ENCODE measurements around the gene ZNF804A.

The ZNF804A gene

DNA sequence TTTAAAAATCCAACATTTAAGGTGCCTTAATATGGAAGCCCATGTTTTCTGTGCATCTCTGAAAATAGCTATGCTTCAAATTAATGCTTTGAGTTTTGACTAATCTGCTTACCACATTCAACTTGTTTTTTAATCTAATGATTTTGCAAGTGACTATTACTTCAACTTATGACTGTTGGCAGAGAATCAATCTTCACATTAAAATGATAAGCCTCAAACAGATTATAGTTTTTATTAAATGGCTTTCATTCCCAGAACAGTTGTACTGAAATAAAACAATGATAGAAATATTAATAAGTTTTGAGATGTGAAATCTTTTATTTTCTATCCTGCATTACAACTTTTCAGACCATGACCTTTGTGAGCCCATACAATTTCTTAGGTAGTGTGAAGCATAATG, 347.5 kb downstream of the ZNF804A start:
- no peak for DNase-seq (ENCODE audit: low read depth)

DNA sequence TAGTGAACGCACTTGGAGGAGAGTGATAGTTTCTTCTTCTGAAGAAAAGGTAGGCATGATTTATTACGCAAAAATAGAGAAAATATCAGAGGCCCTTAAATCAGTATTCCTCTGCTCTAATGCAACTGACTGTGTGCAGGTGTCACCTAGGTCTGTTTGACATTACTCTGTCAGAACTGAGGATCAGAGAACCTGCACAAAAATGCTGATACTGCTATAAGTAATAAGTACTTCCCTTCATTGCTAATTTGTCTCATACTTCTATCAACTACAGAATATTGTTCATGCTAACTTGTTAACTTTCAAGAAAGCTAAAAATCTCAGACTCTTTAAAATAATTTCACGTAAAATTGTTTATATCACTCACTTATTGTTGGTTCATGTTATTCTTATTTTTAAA, 358.5 kb downstream of the ZNF804A start:
- TF ChIP-seq, protein P1, sequence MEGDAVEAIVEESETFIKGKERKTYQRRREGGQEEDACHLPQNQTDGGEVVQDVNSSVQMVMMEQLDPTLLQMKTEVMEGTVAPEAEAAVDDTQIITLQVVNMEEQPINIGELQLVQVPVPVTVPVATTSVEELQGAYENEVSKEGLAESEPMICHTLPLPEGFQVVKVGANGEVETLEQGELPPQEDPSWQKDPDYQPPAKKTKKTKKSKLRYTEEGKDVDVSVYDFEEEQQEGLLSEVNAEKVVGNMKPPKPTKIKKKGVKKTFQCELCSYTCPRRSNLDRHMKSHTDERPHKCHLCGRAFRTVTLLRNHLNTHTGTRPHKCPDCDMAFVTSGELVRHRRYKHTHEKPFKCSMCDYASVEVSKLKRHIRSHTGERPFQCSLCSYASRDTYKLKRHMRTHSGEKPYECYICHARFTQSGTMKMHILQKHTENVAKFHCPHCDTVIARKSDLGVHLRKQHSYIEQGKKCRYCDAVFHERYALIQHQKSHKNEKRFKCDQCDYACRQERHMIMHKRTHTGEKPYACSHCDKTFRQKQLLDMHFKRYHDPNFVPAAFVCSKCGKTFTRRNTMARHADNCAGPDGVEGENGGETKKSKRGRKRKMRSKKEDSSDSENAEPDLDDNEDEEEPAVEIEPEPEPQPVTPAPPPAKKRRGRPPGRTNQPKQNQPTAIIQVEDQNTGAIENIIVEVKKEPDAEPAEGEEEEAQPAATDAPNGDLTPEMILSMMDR (IDR thresholded peaks at IDR 0.05; ENCODE audit: insufficient read depth, low read depth, low read length, missing control alignments) = no peak
- no peak overlapping the region for H3K4me3 ChIP-seq (ENCODE audit: low read depth, low read length)
- DNase-seq (ENCODE audit: low read depth) = no peak

More for the DNA sequence above, 347.5 kb downstream of the ZNF804A start:
- TF ChIP-seq, protein P1 (IDR thresholded peaks at IDR 0.05; ENCODE audit: insufficient read depth, low read depth, low read length, missing control alignments) = no peak
- H3K4me3 ChIP-seq (ENCODE audit: low read depth, low read length) = no peak overlapping the region

DNA sequence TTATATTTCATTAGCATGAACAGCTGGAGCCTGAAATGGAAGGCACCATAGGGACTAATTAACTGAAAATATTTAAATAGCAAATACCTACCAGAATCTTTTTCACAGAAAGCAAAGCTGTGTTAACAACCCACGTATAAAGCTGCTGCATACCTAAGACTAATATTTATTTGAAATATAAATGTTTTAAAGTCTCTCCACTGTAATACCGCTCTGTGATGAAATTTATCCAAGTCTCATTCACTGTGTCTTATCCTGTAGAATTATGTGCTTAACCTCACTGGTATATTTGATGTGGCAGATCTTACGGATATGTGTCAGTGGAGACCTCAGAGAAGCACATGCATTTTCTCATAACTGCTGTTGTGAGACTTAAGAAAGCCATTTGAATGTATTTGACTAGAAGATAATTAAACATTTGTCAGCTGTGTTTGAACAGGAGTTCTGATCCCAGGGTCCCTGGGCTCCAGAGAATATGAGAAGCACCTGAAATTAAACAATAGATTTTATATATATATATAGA, 373.3 kb downstream of the ZNF804A start:
- TF ChIP-seq, protein P1 (IDR thresholded peaks at IDR 0.05; ENCODE audit: insufficient read depth, low read depth, low read length, missing control alignments) = no peak

More for the DNA sequence above, 373.3 kb downstream of the ZNF804A start:
- DNase-seq (ENCODE audit: low read depth) = no peak
- no peak overlapping the region for H3K4me3 ChIP-seq (ENCODE audit: low read depth, low read length)
